Measurements from ENCODE around the gene DHX29. TPM values are rescaled to one million over a fixed set of nuclear protein-coding genes. Genes with fewer than 3 reads are reported as not detected.

Gene DHX29
- total and polyA plus RNA-seq, 8 donors, result 4.2 to 13.7 (median 11.2) TPM

GRCh38 chr5:55276771-55277170 lies 30.7 kb downstream of the DHX29 start:
- DNase-seq, result no peak
- Histone ChIP-seq H3K36me3 (peaks cover 0 to 74% (median 0%) of the 10 kb centered on the region in 3 donors), H3K27ac (no peak overlapping the region), H3K27me3 (no peaks in the 10 kb centered on the region), H3K4me3 (no peak overlapping the region), H3K4me1 (no peaks in the 10 kb centered on the region), H3K9me3 (no peaks in the 10 kb centered on the region)
- TF ChIP-seq, protein P1, sequence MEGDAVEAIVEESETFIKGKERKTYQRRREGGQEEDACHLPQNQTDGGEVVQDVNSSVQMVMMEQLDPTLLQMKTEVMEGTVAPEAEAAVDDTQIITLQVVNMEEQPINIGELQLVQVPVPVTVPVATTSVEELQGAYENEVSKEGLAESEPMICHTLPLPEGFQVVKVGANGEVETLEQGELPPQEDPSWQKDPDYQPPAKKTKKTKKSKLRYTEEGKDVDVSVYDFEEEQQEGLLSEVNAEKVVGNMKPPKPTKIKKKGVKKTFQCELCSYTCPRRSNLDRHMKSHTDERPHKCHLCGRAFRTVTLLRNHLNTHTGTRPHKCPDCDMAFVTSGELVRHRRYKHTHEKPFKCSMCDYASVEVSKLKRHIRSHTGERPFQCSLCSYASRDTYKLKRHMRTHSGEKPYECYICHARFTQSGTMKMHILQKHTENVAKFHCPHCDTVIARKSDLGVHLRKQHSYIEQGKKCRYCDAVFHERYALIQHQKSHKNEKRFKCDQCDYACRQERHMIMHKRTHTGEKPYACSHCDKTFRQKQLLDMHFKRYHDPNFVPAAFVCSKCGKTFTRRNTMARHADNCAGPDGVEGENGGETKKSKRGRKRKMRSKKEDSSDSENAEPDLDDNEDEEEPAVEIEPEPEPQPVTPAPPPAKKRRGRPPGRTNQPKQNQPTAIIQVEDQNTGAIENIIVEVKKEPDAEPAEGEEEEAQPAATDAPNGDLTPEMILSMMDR (IDR thresholded peaks at IDR 0.05), result no peak
- ATAC-seq, result no peak
- WGBS, 2 donors, result 49 to 57% methylated on average over 1 of the region's 1 CpG
- FAIRE-seq, result no peak
- intact Hi-C loops (cut with DNase I), result no loop called here

GRCh38 chr5:55258339-55258738 lies 49.2 kb downstream of the DHX29 start:
- Histone ChIP-seq H3K27ac (no peak overlapping the region), H3K4me3 (no peak overlapping the region), H3K9me3 (no peaks in the 10 kb centered on the region), H3K36me3 (peaks cover 0 to 8% (median 3%) of the 10 kb centered on the region in 3 donors), H3K4me1 (no peaks in the 10 kb centered on the region), H3K27me3 (no peaks in the 10 kb centered on the region)
- intact Hi-C loops (cut with DNase I), result no loop called here
- ATAC-seq (no peak), FAIRE-seq (no peak), DNase-seq (no peak)
- 92 to 97% methylated on average over 3 of the region's 3 CpGs for WGBS, 2 donors
- TF ChIP-seq, protein P1 (IDR thresholded peaks at IDR 0.05), result no peak

DNA sequence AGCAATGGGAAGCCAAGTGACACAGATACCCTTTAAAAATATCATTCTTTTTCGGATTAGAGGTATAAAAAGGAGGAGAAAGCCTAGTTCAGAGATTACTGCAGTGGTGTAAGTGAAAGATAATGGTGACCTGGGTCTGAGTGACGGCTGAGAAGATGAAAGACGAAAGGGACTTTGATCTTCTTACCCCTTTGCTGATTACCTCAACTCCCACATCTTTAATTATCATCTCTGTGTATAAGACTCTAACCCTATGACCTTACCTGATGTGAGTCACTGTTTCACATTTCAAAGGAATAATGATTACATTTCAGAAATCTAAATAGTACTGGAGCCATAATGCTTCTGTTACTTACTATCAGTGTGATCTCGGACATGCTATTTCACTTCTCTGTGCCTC lies 52.7 kb downstream of the DHX29 start:
- 87 to 88% methylated on average over 4 of the region's 4 CpGs for WGBS, 2 donors
- FAIRE-seq (no peak), ATAC-seq (no peak), DNase-seq (no peak)
- H3K36me3 ChIP-seq, result no peaks in the 10 kb centered on the region
- H3K4me3 ChIP-seq, result no peak overlapping the region
- H3K27me3 ChIP-seq, result no peaks in the 10 kb centered on the region
- H3K27ac ChIP-seq, result no peak overlapping the region
- intact Hi-C loops (cut with DNase I), result no loop called here
- TF ChIP-seq, protein P1 (IDR thresholded peaks at IDR 0.05), result no peak
- no peaks in the 10 kb centered on the region for H3K9me3 ChIP-seq
- H3K4me1 ChIP-seq, result no peaks in the 10 kb centered on the region

DNA sequence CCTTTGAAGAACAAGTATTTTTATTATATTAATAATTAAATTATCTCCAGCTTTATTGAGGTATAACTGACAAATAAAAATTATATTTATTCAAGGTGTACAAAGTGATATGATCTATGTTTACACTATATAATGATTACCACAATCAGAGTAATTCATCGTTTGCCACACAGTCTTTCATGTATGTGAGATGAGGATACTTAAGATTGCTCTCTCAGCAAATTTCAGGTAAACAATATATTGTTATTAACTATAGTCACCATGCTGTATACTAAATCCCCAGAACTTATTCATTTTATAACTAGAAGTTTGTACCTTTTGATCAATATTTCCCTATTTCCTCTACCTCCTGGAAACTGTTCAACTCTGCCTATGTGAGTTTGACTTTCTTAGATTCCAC lies 57.4 kb downstream of the DHX29 start:
- Histone ChIP-seq H3K27ac (no peak overlapping the region), H3K36me3 (no peaks in the 10 kb centered on the region), H3K4me3 (no peak overlapping the region), H3K9me3 (no peaks in the 10 kb centered on the region), H3K27me3 (no peaks in the 10 kb centered on the region), H3K4me1 (no peaks in the 10 kb centered on the region)
- TF ChIP-seq, protein P1 (IDR thresholded peaks at IDR 0.05), result no peak
- DNase-seq (no peak), FAIRE-seq (no peak), ATAC-seq (no peak)
- 20 to 23% methylated on average over 1 of the region's 1 CpG for WGBS, 2 donors
- intact Hi-C loops (cut with DNase I), result no loop called here

DNA sequence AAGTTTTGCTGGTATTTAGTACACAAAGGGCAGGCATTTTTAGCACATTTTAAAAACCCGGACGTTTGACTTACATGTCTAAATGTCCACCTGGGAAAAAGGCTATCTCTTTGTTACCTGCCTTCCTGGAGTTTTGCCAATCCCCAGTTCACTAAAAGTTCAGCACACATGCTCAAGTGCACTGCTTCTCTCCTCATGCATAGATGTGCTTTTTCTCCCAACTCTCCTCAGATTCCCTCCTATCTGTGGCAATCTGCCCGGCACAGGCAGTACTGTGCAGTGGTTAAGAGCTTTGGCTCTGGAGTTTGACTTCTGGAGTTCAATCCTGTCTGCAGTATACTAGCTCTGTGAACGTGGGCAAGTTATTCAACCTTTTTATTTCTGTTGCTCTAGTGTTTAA lies 65.7 kb downstream of the DHX29 start:
- TF ChIP-seq, protein P1 (IDR thresholded peaks at IDR 0.05), result no peak
- WGBS, 2 donors, result 13 to 15% methylated on average over 4 of the region's 4 CpGs
- H3K4me1 ChIP-seq, result peaks cover 0 to 9% (median 5%) of the 10 kb centered on the region in 3 donors
- no peaks in the 10 kb centered on the region for H3K9me3 ChIP-seq
- FAIRE-seq (no peak), DNase-seq (peak in 1 of 6 donors; percentile 49), ATAC-seq (peak; percentile 39 to 80 (median 57))
- H3K4me3 ChIP-seq, result no peak overlapping the region
- no peaks in the 10 kb centered on the region for H3K36me3 ChIP-seq
- H3K27me3 ChIP-seq, result no peaks in the 10 kb centered on the region
- intact Hi-C loops (cut with DNase I), result no loop called here
- H3K27ac ChIP-seq, result no peak overlapping the region

Data from pancreas (tissue), 10 donors.